Neuronal stem cell (in vitro differentiated cells): ENCODE measurements around the gene ILF3.

Source experiments
- DNase-seq: peaks from one replicate; pipeline ENCODE4 v3.0.0-alpha.2; 2013; ENCODE audit warnings: low spot score
- H2AFZ ChIP-seq: one replicate; pipeline ENCODE4 v1.6.1; 2013; ENCODE audit warnings: mild to moderate bottlenecking, low read length, inconsistent platforms
- H2AK5ac ChIP-seq: 2 replicates; pipeline ENCODE4 v1.6.1; 2013; ENCODE audit warnings: low read depth, mild to moderate bottlenecking, inconsistent platforms, low read length, moderate library complexity, mixed read lengths
- H2BK120ac ChIP-seq: 2 replicates; pipeline ENCODE4 v1.6.1; 2013; ENCODE audit warnings: low read depth, mild to moderate bottlenecking, inconsistent platforms, low read length, moderate library complexity, mixed read lengths
- H2BK12ac ChIP-seq: one replicate; pipeline ENCODE4 v1.6.1; 2013; ENCODE audit warnings: low read length, inconsistent platforms
- H2BK15ac ChIP-seq: 2 replicates; pipeline ENCODE4 v1.6.1; 2013; ENCODE audit warnings: mild to moderate bottlenecking, low read length, inconsistent platforms, mixed read lengths
- H2BK5ac ChIP-seq: one replicate; pipeline ENCODE4 v1.6.1; 2013; ENCODE audit warnings: inconsistent platforms, mild to moderate bottlenecking, low read length, moderate library complexity
- H3K14ac ChIP-seq: one replicate; pipeline ENCODE4 v1.6.1; 2013; ENCODE audit warnings: low read length, inconsistent platforms
- H3K18ac ChIP-seq: 2 replicates; pipeline ENCODE4 v1.6.1; 2013; ENCODE audit warnings: low read length, inconsistent platforms
- H3K23ac ChIP-seq: 2 replicates; pipeline ENCODE4 v1.6.1; 2013; ENCODE audit warnings: low read depth, mild to moderate bottlenecking, mixed read lengths, low read length, inconsistent platforms; ENCODE audit not compliant: poor library complexity
- H3K27ac ChIP-seq: replicated peaks from 3 replicates; pipeline ENCODE4 v1.5.1; 2013; ENCODE audit warnings: low read length, inconsistent platforms
- H3K27me3 ChIP-seq, 3 experiments: 2 replicates each; pipeline ENCODE4 v1.6.1; 2013; ENCODE audit warnings: low read length in 3 of 3, mild to moderate bottlenecking in 2 of 3, inconsistent platforms in 1 of 3, low read depth in 1 of 3, mixed read lengths in 1 of 3, moderate library complexity in 1 of 3; ENCODE audit not compliant: control insufficient read depth in 3 of 3, insufficient read depth in 3 of 3
- H3K36me3 ChIP-seq, 2 donors: replicated peaks in 1 of 2; 2 replicates each; pipeline ENCODE4 v1.6.1; 2013; ENCODE audit warnings: low read length in 2 of 2; ENCODE audit not compliant: control insufficient read depth in 2 of 2, insufficient read depth in 2 of 2
- H3K4ac ChIP-seq: 2 replicates; pipeline ENCODE4 v1.6.1; 2013; ENCODE audit warnings: inconsistent platforms, mild to moderate bottlenecking, low read length, moderate library complexity
- H3K4me1 ChIP-seq, 2 donors: 1 replicate in 1 of 2; 2 replicates in 1 of 2; pipeline ENCODE4 v1.6.1; 2013; ENCODE audit warnings: low read length in 2 of 2, low read depth in 1 of 2; ENCODE audit not compliant: control insufficient read depth in 2 of 2, insufficient read depth in 1 of 2
- H3K4me2 ChIP-seq: one replicate; pipeline ENCODE4 v1.6.1; 2013; ENCODE audit warnings: mild to moderate bottlenecking, low read length, inconsistent platforms; ENCODE audit not compliant: insufficient read depth, poor library complexity, severe bottlenecking
- H3K4me3 ChIP-seq, 2 donors: 2 replicates each; pipeline ENCODE4 v1.5.1; 2013; ENCODE audit warnings: low read length in 2 of 2, mild to moderate bottlenecking in 2 of 2, inconsistent platforms in 1 of 2, moderate library complexity in 1 of 2
- H3K79me1 ChIP-seq: one replicate; pipeline ENCODE4 v1.6.1; 2013; ENCODE audit warnings: low read depth, mild to moderate bottlenecking, inconsistent platforms, low read length, moderate library complexity
- H3K9ac ChIP-seq: one replicate; pipeline ENCODE4 v1.6.1; 2013; ENCODE audit warnings: mild to moderate bottlenecking, low read depth, low read length, inconsistent platforms; ENCODE audit not compliant: poor library complexity
- H3K9me3 ChIP-seq, 2 donors: replicated peaks in 1 of 2; 2 replicates each; pipeline versions ENCODE3 to v1.6.1; 2013; ENCODE audit warnings: low read length in 2 of 2, mild to moderate bottlenecking in 2 of 2, inconsistent platforms in 1 of 2, low read depth in 1 of 2, mixed read lengths in 1 of 2, moderate library complexity in 1 of 2; ENCODE audit not compliant: control insufficient read depth in 2 of 2, insufficient read depth in 1 of 2
- H4K8ac ChIP-seq: one replicate; pipeline ENCODE4 v1.6.1; 2013; ENCODE audit warnings: low read depth, mild to moderate bottlenecking, inconsistent platforms, low read length, moderate library complexity
- H4K91ac ChIP-seq: one replicate; pipeline ENCODE4 v1.6.1; 2013; ENCODE audit warnings: low read length, low read depth, mild to moderate bottlenecking, inconsistent platforms; ENCODE audit not compliant: poor library complexity
- WGBS, 2 donors: extraction: QIAGEN DNeasy Blood & Tissue Kit; methylation state at CpG; one replicate each; pipeline ENCODE4 v1.1.7; 2013; ENCODE audit warnings: missing lambda C conversion rate in 2 of 2, mixed read lengths in 1 of 2; ENCODE audit not compliant: insufficient read length in 2 of 2, insufficient replicate concordance in 1 of 2; ENCODE audit errors: extremely low coverage in 2 of 2; 5-methylcytosine and 5-hydroxymethylcytosine counted together

The ILF3 gene

GRCh38 chr19:10681658-10682057, 27.5 kb downstream of the ILF3 start:
- peaks cover 90 to 100% of the 10 kb centered on the region in 2 donors for H3K36me3 ChIP-seq
- H3K27me3 ChIP-seq = no peaks in the 10 kb centered on the region
- no peak overlapping the region for H2AFZ ChIP-seq
- no peak overlapping the region for H3K14ac ChIP-seq
- WGBS, 2 donors = no CpG with 5 or more reads among the region's 4 CpGs
- no peaks in the 10 kb centered on the region for H3K4me1 ChIP-seq
- H4K91ac ChIP-seq = no peak overlapping the region
- no peak overlapping the region for H3K23ac ChIP-seq
- H3K18ac ChIP-seq = no peak overlapping the region
- H2BK120ac ChIP-seq = no peak overlapping the region
- no peak overlapping the region for H3K4me2 ChIP-seq
- H3K79me1 ChIP-seq = peaks cover 44% of the 10 kb centered on the region
- no peak overlapping the region for H2BK5ac ChIP-seq
- H3K27ac ChIP-seq = no peak overlapping the region
- no peak overlapping the region for H2BK12ac ChIP-seq
- H3K4ac ChIP-seq = no peak overlapping the region
- H4K8ac ChIP-seq = no peak overlapping the region
- no peak overlapping the region for H3K9ac ChIP-seq
- no peak for DNase-seq
- peaks cover 0 to 2% of the 10 kb centered on the region in 2 donors for H3K9me3 ChIP-seq
- H3K4me3 ChIP-seq = no peak overlapping the region
- H2BK15ac ChIP-seq = no peak overlapping the region
- no peak overlapping the region for H2AK5ac ChIP-seq

GRCh38 chr19:10682397-10683063, 28.4 kb downstream of the ILF3 start:
- H3K9ac ChIP-seq = peak overlapping the region; percentile 34
- H4K8ac ChIP-seq = no peak overlapping the region
- H2AFZ ChIP-seq = no peak overlapping the region
- H2BK120ac ChIP-seq = no peak overlapping the region
- peaks cover 0 to 2% of the 10 kb centered on the region in 2 donors for H3K9me3 ChIP-seq
- no peak overlapping the region for H3K4me2 ChIP-seq
- peak overlapping the region; percentile 77 for H3K23ac ChIP-seq
- no peak overlapping the region for H2BK5ac ChIP-seq
- DNase-seq = no peak
- H3K27me3 ChIP-seq = no peaks in the 10 kb centered on the region
- no peak overlapping the region for H3K27ac ChIP-seq
- H3K36me3 ChIP-seq = peaks cover 87 to 100% of the 10 kb centered on the region in 2 donors
- WGBS, 2 donors = no CpG with 5 or more reads among the region's 15 CpGs
- H2AK5ac ChIP-seq = no peak overlapping the region
- H2BK15ac ChIP-seq = no peak overlapping the region
- peaks cover 49% of the 10 kb centered on the region for H3K79me1 ChIP-seq
- H3K18ac ChIP-seq = no peak overlapping the region
- no peaks in the 10 kb centered on the region for H3K4me1 ChIP-seq
- H3K14ac ChIP-seq = no peak overlapping the region
- H4K91ac ChIP-seq = no peak overlapping the region
- no peak overlapping the region for H2BK12ac ChIP-seq
- H3K4ac ChIP-seq = no peak overlapping the region
- H3K4me3 ChIP-seq = no peak overlapping the region

GRCh38 chr19:10683064-10683426, 28.9 kb downstream of the ILF3 start:
- Histone ChIP-seq H2AFZ (no peak overlapping the region), H3K27me3 (no peaks in the 10 kb centered on the region)
- no peak for DNase-seq

GRCh38 chr19:10683582-10683981, 29.4 kb downstream of the ILF3 start:
- WGBS, 2 donors = no CpG with 5 or more reads among the region's 21 CpGs
- H3K4ac ChIP-seq = no peak overlapping the region
- no peak overlapping the region for H2BK12ac ChIP-seq
- peak overlapping the region; percentile 47 for H3K14ac ChIP-seq
- H3K4me2 ChIP-seq = no peak overlapping the region
- H3K4me3 ChIP-seq = peak overlapping the region in 1 of 2 donors; percentile 10
- no peaks in the 10 kb centered on the region for H3K27me3 ChIP-seq
- H2BK5ac ChIP-seq = peak overlapping the region; percentile 83
- peak overlapping the region; percentile 46 for H3K23ac ChIP-seq
- no peak overlapping the region for H2BK15ac ChIP-seq
- H3K4me1 ChIP-seq = no peaks in the 10 kb centered on the region
- H3K36me3 ChIP-seq = peaks cover 87 to 100% of the 10 kb centered on the region in 2 donors
- H4K8ac ChIP-seq = peak overlapping the region; percentile 26
- DNase-seq = no peak
- H3K27ac ChIP-seq = no peak overlapping the region
- H3K9ac ChIP-seq = no peak overlapping the region
- H4K91ac ChIP-seq = no peak overlapping the region
- peaks cover 0 to 2% of the 10 kb centered on the region in 2 donors for H3K9me3 ChIP-seq
- peak overlapping the region; percentile 17 for H2AK5ac ChIP-seq
- H2BK120ac ChIP-seq = no peak overlapping the region
- H3K79me1 ChIP-seq = peaks cover 56% of the 10 kb centered on the region
- no peak overlapping the region for H3K18ac ChIP-seq
- no peak overlapping the region for H2AFZ ChIP-seq

More at GRCh38 chr19:10683064-10683426, 28.9 kb downstream of the ILF3 start:
- Histone ChIP-seq H3K9ac (no peak overlapping the region), H3K4ac (no peak overlapping the region), H2AK5ac (no peak overlapping the region), H3K18ac (no peak overlapping the region), H2BK15ac (no peak overlapping the region), H3K79me1 (peaks cover 54% of the 10 kb centered on the region), H2BK5ac (no peak overlapping the region), H3K36me3 (peaks cover 87 to 100% of the 10 kb centered on the region in 2 donors), H3K23ac (peak overlapping the region; percentile 77), H4K8ac (peak overlapping the region; percentile 26), H3K27ac (no peak overlapping the region), H2BK12ac (no peak overlapping the region), H3K4me1 (no peaks in the 10 kb centered on the region), H3K9me3 (peaks cover 0 to 2% of the 10 kb centered on the region in 2 donors), H3K14ac (no peak overlapping the region), H3K4me3 (no peak overlapping the region), H3K4me2 (no peak overlapping the region), H2BK120ac (no peak overlapping the region), H4K91ac (no peak overlapping the region)
- no CpG with 5 or more reads among the region's 15 CpGs for WGBS, 2 donors
